ENCODE measurements around the gene SFMBT2.
A peak's percentile ranks its signal among the peaks of the same experiment; 100 is the strongest.

Gene SFMBT2

GRCh38 chr10:7425691-7426090 is 14.9 kb upstream of the SFMBT2 start:
- ATAC-seq: no peak
- no peak for DNase-seq

GRCh38 chr10:7424919-7425318 is 14.1 kb upstream of the SFMBT2 start:
- DNase-seq (no peak), ATAC-seq (no peak)

DNA sequence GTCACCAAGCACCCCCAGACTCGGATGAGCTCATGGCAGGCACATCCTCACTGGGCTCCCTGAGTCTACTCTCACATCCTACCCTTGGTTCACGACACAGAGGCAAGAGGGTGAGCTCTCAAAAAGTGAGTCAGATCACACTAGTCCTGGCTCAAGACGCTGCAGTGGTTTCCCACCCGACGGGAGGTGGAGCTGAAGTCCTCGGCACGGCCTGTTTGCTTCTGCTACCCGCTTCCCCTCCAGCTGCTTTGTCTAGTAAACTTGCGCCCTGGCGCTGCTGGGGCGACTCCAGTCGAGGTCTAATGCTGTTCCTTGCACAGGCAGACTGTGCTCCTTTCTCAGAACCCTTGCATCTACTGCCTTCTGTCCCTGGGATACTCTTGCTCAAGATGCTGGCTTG is 13.5 kb upstream of the SFMBT2 start:
- DNase-seq (peak; percentile 9), ATAC-seq (no peak)

DNA sequence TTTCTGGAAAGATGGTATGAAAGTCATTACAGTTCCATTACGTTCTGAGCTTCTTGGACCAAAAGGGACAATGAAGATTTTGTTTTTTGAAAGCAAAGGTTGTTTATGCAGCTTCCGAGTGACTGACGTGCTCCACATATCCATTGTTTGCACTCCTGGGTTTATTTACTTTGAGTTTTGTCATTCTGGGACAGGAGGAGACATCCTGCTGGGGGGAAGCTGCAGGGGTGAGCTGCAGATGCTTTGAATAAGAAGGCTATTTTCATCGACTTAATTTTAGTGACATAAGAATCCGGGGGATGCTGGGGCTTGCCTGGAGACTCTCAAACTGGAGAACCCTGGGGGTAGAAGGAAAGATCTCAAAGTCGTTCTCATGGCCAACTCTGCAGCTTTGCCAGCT is 12.7 kb upstream of the SFMBT2 start:
- ATAC-seq (no peak), DNase-seq (no peak)

DNA sequence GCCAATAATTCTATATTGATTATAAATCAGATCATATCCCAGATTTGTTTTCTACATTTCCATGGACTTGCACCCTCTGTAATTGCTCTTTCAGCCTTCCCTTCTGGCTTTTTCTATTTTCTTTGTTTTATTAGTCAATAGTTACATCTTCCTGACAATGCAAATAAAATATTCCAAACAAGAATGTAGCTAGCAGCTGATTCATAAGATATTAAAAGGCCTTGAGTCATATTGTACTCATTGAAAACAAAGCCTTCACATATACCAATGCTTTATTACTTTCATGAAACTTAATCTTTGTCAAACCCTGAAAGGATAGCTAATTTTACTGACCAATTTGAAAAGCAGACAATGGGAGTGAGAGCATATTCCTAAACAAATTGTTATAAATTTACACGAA is 10.7 kb upstream of the SFMBT2 start:
- DNase-seq (no peak), ATAC-seq (no peak)

GRCh38 chr10:7419998-7420397 is 9.2 kb upstream of the SFMBT2 start:
- DNase-seq (no peak), ATAC-seq (no peak)

GRCh38 chr10:7417807-7418206 is 7.0 kb upstream of the SFMBT2 start:
- DNase-seq (no peak), ATAC-seq (peak; percentile 76)

DNA sequence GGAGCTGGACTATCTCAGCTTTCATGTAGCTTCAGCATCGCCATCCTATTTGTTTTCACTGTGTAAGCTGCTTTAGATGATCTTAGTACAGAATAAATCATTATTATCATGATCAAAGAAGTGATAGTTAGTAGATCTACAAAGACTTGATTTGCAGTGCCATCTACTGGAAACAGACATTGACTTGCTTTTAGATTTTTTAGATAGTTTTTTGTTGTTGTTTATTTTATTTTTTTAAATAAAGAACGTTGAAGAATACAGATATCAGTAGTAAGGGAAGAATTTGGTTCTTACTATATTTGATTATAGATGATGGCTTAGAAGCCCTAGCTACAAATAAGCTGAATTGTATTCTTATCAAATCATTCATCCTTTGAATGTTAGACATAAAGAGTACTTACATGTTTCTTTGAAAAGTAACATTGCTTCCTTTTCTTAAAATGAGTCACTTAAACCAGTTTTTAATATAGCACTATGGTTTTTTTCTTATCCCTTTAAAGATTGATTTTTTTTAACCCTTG is 6.3 kb upstream of the SFMBT2 start:
- DNase-seq (no peak), ATAC-seq (no peak)

- ATAC-seq: no peak
- no peak for DNase-seq
Observed at GRCh38 chr10:7414766-7415165, 3.9 kb upstream of the SFMBT2 start.

- no peak for DNase-seq
- no peak for ATAC-seq
Observed at GRCh38 chr10:7412928-7413282, 2.1 kb upstream of the SFMBT2 start.

DNA sequence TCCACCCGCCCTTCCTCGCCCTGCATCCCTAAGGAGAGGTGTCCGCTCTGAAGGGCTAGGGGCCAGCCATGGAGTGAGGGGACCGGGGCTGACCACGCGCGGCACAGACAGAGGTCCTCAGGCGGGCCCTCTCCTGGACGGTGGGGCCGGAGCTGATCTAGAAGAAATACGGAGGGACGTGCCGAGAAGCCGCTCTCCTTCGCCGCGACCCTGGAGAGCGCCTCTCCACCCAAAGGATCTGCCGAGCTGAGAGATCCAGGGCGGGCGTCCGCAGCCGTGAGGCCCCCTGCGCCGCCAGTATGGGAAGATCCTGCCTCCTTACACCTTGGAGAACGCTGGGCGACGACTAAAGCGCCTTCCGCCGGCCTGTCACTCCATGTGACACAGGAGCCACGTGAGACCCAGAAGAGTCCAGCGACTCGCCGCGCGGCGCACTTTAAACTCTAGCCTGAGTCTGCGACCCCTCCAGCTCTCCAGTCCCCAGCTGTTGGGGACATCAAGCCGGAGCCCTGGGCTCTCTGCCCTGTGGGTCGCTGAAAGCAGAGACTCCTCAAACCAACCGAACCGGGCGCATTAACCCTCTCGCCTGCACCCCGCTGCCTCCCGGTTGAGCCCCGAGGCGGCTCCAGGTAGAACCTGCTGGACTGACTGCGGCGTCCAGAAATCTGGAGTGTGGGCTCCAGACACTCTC is 1.5 kb upstream of the SFMBT2 start:
- peak; percentile 63 for DNase-seq
- ATAC-seq: no peak

DNA sequence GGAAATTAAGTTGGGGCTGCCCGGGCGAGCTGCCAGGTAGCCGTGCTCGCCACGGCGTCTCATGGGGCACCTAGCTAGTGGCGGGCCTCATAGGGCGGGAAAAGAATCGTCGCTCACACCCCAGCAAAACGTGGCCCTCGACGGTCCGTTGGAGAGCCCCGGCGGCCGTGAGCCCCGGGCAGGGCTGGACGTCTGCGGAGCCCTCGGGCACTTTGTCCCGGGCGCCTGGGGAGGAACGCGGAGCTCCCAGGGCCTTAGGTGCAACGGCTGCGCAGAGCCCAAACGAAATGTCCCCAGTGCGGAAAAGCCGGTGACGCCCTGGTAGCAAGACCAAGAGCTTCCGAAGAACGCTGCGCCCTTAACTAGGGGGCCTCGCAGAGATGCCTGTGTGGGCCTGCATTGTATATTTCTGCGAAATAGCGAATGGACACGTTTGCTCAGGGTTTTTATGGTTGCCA is 866 bp upstream of the SFMBT2 start:
- DNase-seq: peak; percentile 42
- no peak for ATAC-seq

- no peak for ATAC-seq
Observed at GRCh38 chr10:7410301-7410861, 453 bp downstream of the SFMBT2 start.

DNA sequence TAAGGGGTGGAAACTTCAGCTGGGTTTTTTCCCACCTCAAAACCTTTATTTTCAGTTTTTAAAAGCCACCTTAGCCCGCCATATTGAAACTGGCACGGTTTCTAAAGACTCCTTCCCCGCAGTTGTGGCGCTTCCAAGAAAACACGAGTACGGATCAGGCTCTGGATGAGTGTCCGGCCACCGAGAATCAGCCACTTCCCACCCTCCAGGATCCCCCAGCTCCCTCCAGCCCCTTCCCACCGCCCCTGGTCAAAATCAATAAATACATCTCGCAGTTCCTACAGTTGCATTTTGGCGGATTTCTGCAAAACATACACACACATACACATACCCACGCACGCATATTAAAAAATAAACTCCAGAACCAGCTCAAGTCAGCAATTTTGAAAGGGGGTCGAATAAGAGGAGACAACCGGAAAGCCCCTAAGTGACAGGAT is 1.1 kb downstream of the SFMBT2 start:
- peak; percentile 12 for ATAC-seq
- peak; percentile 53 for DNase-seq

More at GRCh38 chr10:7410301-7410861, 453 bp downstream of the SFMBT2 start:
- DNase-seq: peak; percentile 65

- ATAC-seq (peak; percentile 61), DNase-seq (peak; percentile 63)
Observed at GRCh38 chr10:7409045-7409731, 1.6 kb downstream of the SFMBT2 start.

- DNase-seq (peak; percentile 76), ATAC-seq (no peak)
Observed at GRCh38 chr10:7408291-7409044, 2.4 kb downstream of the SFMBT2 start.

GRCh38 chr10:7407368-7408290 is 3.2 kb downstream of the SFMBT2 start:
- ATAC-seq: no peak
- DNase-seq: peak; percentile 65

DNA sequence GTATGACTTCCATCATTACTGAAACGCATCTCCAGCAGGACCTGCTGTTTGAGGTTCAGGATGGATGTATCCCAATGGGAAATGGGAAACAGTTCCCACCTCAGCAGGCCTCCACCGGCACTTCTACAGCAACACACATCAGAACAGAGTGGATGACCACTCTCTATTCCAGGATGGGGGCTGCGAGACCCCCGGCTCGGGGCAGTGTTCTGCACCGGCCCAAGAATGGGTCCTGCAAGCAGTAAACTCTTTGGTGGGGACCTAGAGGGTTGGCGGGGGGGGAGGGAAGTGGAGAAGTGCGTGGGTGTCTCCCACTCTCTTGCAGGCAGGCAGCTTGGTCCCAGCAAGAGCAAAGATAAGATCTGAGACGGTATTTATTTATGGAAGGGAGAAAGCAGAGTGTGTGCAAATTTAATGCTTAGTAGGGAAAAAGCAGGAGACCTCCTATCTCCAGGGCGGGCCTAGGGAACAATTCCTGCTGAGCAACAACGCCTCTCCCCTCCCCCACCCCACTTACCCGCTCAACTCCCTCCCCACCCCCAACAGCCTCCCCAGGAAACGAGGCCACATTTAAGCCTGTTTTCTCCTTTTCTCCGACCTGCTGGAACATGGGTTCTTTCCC is 4.0 kb downstream of the SFMBT2 start:
- ATAC-seq: no peak
- no peak for DNase-seq

- ATAC-seq (peak; percentile 11), DNase-seq (peak; percentile 19)
Observed at GRCh38 chr10:7405637-7406036, 5.2 kb downstream of the SFMBT2 start.

DNA sequence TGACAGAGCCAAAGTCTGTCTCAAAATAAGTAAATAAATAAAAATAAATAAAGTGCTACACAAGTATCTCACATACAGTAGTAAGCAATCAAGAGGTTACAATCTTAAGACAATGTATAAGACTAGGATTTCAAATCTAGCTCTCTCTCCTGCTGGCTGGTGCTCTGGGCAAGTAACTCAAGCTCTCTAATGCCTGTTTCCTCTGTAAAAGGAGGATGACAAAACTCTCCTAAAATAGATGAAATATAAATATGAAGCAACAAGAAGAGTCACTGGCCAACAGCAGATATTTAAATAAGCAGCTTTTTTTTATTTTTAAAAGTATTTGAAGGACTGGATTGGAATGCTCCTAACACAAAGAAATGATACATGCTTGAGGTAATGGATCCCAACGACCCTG is 7.2 kb downstream of the SFMBT2 start:
- no peak for DNase-seq
- no peak for ATAC-seq

DNA sequence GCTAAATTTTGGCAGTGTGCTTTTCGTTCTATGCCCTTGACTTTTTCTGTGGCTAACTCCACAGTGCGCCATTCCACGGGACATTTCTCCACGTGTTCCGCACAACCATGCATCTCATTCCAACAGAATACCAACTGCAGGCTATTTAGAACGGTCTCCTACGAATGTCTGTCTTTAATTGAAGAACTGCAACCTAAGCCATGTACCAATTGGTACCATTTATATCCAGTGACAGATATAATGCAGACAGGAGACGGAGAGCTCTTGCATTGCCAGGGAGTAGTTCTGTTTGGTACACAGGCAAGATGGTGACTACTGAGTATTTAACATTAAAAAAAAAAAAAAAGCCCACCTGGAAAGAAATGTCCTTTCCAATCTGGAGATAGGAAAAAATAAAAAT is 9.1 kb downstream of the SFMBT2 start:
- DNase-seq: no peak
- no peak for ATAC-seq
